HUES6 (cell line): ENCODE results near the gene TMEM250.

Source experiments
- H3K27ac ChIP-seq: 2 replicates; pipeline ENCODE4 v1.7.0; 2013; ENCODE audit warnings: low read depth, mild to moderate bottlenecking, low read length, inconsistent platforms
- H3K27me3 ChIP-seq: 2 replicates; pipeline ENCODE4 v1.6.1; 2013; ENCODE audit warnings: low read length; ENCODE audit not compliant: control insufficient read depth, insufficient read depth
- H3K36me3 ChIP-seq: 2 replicates; pipeline ENCODE4 v1.6.1; 2013; ENCODE audit warnings: low read length; ENCODE audit not compliant: control insufficient read depth, insufficient read depth
- H3K4me1 ChIP-seq: 2 replicates; pipeline ENCODE4 v1.6.1; 2013; ENCODE audit warnings: low read length; ENCODE audit not compliant: control insufficient read depth, insufficient read depth
- H3K4me3 ChIP-seq: 2 replicates; pipeline ENCODE4 v1.5.1; 2013; ENCODE audit warnings: low read depth, low read length
- H3K9ac ChIP-seq: one replicate; pipeline ENCODE4 v1.6.1; 2013; ENCODE audit warnings: mild to moderate bottlenecking, low read length
- H3K9me3 ChIP-seq: 2 replicates; pipeline ENCODE4 v1.6.1; 2013; ENCODE audit warnings: low read depth, low read length; ENCODE audit not compliant: control insufficient read depth, insufficient read depth

The TMEM250 gene

GRCh38 chr9:136075881-136076678, 42.6 kb downstream of the TMEM250 start:
- H3K4me3 ChIP-seq, result no peak overlapping the region
- no peaks in the 10 kb centered on the region for H3K9me3 ChIP-seq
- H3K4me1 ChIP-seq, result peaks cover 4% of the 10 kb centered on the region; the same call in 1 of the 2 replicates
- no peaks in the 10 kb centered on the region for H3K27me3 ChIP-seq
- H3K9ac ChIP-seq, result no peak overlapping the region
- no peak overlapping the region for H3K27ac ChIP-seq
- H3K36me3 ChIP-seq, result no peaks in the 10 kb centered on the region

DNA sequence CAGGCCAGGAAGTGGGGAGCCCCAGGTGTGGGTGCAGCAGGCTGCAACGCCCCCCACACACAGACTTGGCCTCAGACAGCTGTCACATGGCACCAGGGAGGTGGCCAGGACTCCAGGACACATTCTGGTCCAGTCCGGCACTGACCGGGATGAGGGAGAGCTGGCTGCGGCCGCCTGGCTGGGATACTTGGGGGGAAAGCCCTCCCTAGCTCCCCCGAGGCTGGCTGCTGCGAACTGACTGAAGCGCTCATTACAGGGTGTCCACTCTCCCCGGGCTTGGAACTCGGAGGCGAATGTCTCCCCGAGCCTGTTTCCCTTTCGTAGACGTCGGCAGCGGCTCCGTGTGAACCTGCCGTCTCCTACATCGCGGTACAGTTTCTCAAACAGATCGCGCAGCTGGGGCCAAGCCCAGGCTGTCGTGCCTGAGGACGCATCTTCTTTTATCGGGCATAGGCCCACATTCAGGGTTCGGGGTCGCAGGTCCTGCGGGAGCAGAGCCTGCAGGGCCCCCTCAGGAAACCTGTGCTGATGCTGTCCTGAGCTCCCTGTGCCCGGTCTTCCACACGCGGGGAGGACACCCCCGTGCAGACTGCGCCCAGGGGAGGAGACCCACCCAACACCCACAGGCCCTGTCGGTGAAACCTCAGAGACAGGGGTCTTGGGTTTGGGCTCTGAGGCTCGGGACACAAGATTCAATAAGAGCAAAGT, 43.4 kb downstream of the TMEM250 start:
- H3K27me3 ChIP-seq, result no peaks in the 10 kb centered on the region
- H3K4me3 ChIP-seq, result no peak overlapping the region
- H3K9ac ChIP-seq, result no peak overlapping the region
- no peaks in the 10 kb centered on the region for H3K4me1 ChIP-seq
- H3K27ac ChIP-seq, result no peak overlapping the region
- no peaks in the 10 kb centered on the region for H3K9me3 ChIP-seq
- H3K36me3 ChIP-seq, result no peaks in the 10 kb centered on the region

GRCh38 chr9:136074706-136075105, 44.0 kb downstream of the TMEM250 start:
- Histone ChIP-seq H3K4me1 (no peaks in the 10 kb centered on the region), H3K36me3 (no peaks in the 10 kb centered on the region), H3K4me3 (no peak overlapping the region), H3K9me3 (peaks cover 2% of the 10 kb centered on the region; the same call in 1 of the 2 replicates), H3K27me3 (no peaks in the 10 kb centered on the region), H3K9ac (no peak overlapping the region), H3K27ac (no peak overlapping the region)
